SK-N-MC (cell line): ENCODE measurements around the gene CAMK1.

Experiments used
- DNase-seq: peaks from one replicate; pipeline ENCODE4 v3.0.0-alpha.2; 2011; ENCODE audit warnings: low read depth, low spot score
- H3K27ac ChIP-seq: fragments of 200-600 bp; sonication (generic); 2 replicates; pipeline ENCODE4 v1.5.1; 2016; ENCODE audit warnings: mixed run types
- H3K36me3 ChIP-seq: fragments of 200-600 bp; sonication (generic); 2 replicates; pipeline ENCODE4 v1.6.1; 2017; ENCODE audit warnings: antibody characterized with exemption, low read length, mixed read lengths; ENCODE audit not compliant: insufficient read depth
- H3K4me3 ChIP-seq: fragments of 200-600 bp; sonication (generic); 2 replicates; pipeline ENCODE4 v1.5.1; 2016
- H3K9ac ChIP-seq: fragments of 200-600 bp; sonication (generic); 2 replicates; pipeline ENCODE4 v1.8.0; 2017; ENCODE audit warnings: mixed run types, mixed read lengths; ENCODE audit not compliant: insufficient read length
- H3K9me3 ChIP-seq: fragments of 200-600 bp; sonication (generic); 2 replicates; pipeline ENCODE4 v1.6.1; 2017; ENCODE audit warnings: low read depth, mild to moderate bottlenecking, antibody characterized with exemption, low read length, moderate library complexity, mixed read lengths
- EZH2 ChIP-seq: fragments of 200-600 bp; sonication (generic); IDR thresholded peaks from one replicate; pipeline ENCODE4 v1.6.1; 2017; ENCODE audit warnings: antibody characterized with exemption
- FOXP2 ChIP-seq: optimal IDR thresholded peaks from 2 replicates; pipeline ENCODE3; 2011; ENCODE audit warnings: mild to moderate bottlenecking, moderate library complexity; ENCODE audit not compliant: insufficient read depth; ENCODE audit errors: extremely low read length, control extremely low read depth
- POLR2AphosphoS5 ChIP-seq: IDR thresholded peaks from 2 replicates; pipeline ENCODE4 v1.6.1; 2012; ENCODE audit warnings: mild to moderate bottlenecking, low read depth, low read length, borderline replicate concordance

Gene CAMK1

DNA sequence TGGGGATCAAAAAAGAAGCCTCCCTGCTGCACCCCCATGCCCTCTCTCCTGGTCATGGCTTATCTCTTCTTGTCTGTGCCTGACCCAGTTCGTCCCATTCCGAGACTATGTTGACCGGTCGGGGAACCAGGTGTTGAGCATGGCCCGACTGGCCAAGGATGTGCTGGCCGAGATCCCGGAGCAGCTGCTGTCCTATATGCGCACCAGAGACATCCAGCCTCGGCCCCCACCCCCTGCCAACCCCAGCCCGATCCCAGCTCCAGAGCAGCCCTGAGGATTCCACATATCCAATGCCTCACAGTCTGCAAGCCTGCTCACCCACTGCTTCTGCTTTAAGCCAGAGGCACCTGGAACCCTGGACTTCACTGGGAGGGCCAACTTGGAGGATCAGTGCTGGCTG is 40.3 kb downstream of the CAMK1 start:
- no peaks in the 10 kb centered on the region for H3K9me3 ChIP-seq
- TF ChIP-seq FOXP2: no peak
- no peak for TF ChIP-seq POLR2AphosphoS5
- no peak for TF ChIP-seq EZH2
- no peak overlapping the region for H3K9ac ChIP-seq

DNA sequence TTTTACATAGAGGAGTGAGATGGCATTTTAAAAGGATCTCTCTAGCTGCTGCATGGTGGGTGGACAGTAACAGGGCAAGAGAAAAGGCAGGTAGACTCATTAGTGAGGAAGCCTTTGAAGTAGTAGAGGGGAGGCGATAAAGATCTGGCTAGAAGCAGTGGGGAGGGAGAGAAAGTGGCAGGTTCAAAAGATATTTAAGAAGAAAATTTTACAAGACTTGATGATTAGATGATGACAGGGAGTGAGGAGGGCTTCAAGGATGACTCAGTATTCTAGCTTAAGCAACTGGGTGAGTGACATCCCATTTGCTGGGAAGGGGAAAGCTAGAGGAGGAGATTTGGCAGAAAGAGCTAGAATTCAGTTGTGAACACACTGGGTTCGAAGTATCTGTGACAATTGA is 42.0 kb downstream of the CAMK1 start:
- TF ChIP-seq EZH2 (no peak), POLR2AphosphoS5 (no peak), FOXP2 (no peak)
- no peak overlapping the region for H3K9ac ChIP-seq
- no peaks in the 10 kb centered on the region for H3K9me3 ChIP-seq
- no peaks in the 10 kb centered on the region for H3K36me3 ChIP-seq
- no peak overlapping the region for H3K27ac ChIP-seq
- H3K4me3 ChIP-seq: no peak overlapping the region
- DNase-seq: no peak

More for the DNA sequence above, 40.3 kb downstream of the CAMK1 start:
- DNase-seq: no peak
- Histone ChIP-seq H3K4me3 (no peak overlapping the region), H3K36me3 (peaks cover 3% of the 10 kb centered on the region; the same call in 1 of the 2 replicates), H3K27ac (no peak overlapping the region)

DNA sequence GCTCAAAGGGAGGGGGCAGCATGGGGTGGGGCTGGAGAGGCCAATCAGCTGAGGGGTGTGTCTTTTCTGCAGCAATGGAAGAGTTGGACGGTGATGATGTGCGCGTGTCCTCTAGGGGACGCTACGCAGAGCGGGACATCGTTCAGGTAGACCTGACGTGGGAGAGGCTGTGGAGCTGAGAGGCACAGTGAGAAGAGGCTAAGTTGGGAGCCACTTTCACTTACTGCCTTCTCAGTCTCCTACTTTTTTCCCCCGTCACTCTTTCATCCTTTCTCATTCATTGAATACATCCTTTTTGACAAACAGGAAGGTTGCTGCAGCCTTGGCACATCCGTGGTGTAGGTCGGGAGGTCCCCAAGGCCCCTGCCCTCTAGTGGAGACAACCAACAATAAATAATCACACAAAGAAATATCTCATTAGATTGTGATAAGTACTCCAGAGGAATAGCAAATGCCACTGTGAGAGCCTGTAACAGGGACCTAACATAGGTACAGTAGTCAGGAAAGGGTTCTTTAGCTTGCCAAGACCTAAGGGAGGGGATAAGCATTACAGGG is 42.6 kb downstream of the CAMK1 start:
- H3K4me3 ChIP-seq: no peak overlapping the region
- no peaks in the 10 kb centered on the region for H3K9me3 ChIP-seq
- DNase-seq: no peak
- H3K27ac ChIP-seq: no peak overlapping the region
- no peak overlapping the region for H3K9ac ChIP-seq
- H3K36me3 ChIP-seq: no peaks in the 10 kb centered on the region
- TF ChIP-seq EZH2 (no peak), FOXP2 (no peak), POLR2AphosphoS5 (no peak)

DNA sequence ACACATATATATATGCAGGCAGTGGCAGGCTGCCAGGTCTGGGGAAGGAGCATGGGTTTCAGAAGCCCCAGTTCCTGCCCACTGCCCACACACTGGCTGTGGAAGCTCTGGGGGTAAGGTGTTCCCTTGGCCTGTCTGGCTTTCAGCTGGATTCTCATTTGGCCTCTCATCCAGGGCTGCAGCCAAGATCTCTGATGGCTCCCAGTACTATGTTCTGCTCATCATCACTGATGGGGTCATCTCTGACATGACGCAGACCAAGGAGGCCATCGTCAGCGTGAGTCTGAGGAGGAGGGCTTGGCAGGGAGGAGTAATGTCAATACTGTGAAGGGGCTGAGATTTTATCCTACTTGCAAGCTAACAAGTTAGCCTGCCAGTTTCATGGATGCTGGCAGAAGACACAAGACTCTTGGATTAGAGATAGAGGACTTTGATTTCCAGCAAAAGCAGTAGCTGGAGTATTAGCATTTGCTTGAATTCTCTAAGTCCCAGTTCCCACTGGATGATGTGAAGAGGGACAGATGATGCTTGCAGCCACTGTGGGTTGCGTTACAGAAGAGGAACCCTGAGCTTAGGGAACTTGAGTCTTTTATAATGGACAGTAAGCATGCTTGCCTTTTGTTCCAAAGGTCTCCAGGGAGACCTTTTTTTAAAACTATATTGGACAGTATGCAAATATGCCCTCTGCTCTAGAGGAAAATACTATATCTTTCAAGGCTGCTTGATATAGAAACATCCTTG is 43.8 kb downstream of the CAMK1 start:
- Histone ChIP-seq H3K4me3 (no peak overlapping the region), H3K9me3 (no peaks in the 10 kb centered on the region), H3K27ac (no peak overlapping the region), H3K9ac (no peak overlapping the region), H3K36me3 (no peaks in the 10 kb centered on the region)
- TF ChIP-seq EZH2 (no peak), FOXP2 (no peak), POLR2AphosphoS5 (no peak)
- DNase-seq: no peak

DNA sequence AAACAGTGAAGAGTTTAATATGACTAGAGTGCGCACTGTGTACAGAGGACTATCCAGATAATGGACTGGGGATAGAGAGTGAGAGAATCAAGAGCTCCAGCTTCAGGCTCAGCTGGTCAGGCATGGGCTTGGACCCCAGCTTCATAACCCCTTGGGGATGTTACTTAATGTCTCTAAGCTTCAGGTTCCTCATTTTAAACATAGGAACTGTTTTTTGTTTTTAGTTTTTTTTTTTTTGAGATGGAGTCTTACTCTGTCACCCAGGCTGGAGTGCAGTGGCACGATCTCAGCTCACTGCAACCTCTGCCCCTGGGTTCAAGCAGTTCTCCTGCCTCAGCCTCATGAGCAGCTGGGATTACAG is 48.1 kb downstream of the CAMK1 start:
- TF ChIP-seq POLR2AphosphoS5 (no peak), FOXP2 (no peak), EZH2 (no peak)
- Histone ChIP-seq H3K4me3 (no peak overlapping the region), H3K9me3 (no peaks in the 10 kb centered on the region), H3K36me3 (no peaks in the 10 kb centered on the region), H3K9ac (no peak overlapping the region), H3K27ac (no peak overlapping the region)
- DNase-seq: no peak

DNA sequence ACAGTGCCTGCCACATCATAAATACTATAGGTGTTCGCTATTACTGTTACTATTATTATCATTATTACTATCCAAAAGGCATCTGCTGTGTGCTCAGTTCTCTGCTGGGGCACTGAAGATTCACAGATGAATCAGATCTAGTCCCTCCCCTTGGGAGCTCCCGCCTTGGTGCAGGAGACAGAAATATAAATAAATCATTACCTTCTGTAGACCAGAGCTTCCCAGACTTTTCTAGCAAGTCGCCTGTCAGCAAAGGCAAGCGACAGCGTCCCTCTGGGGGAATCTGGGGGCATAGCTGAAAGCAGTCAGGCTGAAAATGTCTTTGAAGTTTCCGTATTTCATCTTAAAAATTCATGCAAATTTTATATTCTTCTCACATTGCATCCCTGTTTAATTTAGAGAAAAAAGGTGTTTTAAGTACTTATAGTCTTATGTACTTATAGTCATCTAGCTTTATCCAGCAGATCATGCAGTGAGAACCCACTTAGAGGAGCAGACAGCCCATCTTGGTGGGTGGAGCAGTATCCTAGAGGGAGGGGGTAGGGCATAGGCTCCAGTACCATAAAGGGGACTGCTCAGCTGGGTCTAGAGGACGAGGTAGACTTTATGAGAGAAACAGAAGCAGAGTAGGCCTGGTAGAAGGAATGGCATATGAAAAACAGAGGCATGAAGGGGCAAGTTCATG is 48.6 kb downstream of the CAMK1 start:
- Histone ChIP-seq H3K36me3 (no peaks in the 10 kb centered on the region), H3K9ac (no peak overlapping the region), H3K4me3 (no peak overlapping the region), H3K27ac (no peak overlapping the region), H3K9me3 (no peaks in the 10 kb centered on the region)
- TF ChIP-seq EZH2 (no peak), FOXP2 (no peak), POLR2AphosphoS5 (no peak)
- no peak for DNase-seq

DNA sequence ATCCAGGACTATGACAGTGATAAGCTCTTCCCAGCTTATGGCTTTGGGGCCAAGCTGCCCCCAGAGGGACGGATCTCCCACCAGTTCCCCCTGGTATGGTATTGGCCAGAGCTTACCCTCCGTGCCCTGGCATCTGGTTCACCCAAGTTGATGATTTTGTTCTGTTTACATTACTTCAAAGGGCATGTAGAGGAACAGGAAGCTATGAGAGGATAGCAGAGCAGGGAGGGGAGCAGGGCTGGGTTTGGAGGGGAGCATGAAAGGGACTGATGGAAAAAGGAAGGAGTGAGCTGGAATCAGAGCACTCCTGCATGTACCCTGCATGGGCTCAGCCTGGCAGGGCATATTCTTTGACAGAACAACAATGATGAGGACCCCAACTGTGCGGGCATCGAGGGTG is 51.6 kb downstream of the CAMK1 start:
- H3K9me3 ChIP-seq: no peaks in the 10 kb centered on the region
- no peak overlapping the region for H3K4me3 ChIP-seq
- no peak overlapping the region for H3K27ac ChIP-seq
- no peak for TF ChIP-seq FOXP2
- no peaks in the 10 kb centered on the region for H3K36me3 ChIP-seq
- no peak for DNase-seq
- no peak overlapping the region for H3K9ac ChIP-seq

DNA sequence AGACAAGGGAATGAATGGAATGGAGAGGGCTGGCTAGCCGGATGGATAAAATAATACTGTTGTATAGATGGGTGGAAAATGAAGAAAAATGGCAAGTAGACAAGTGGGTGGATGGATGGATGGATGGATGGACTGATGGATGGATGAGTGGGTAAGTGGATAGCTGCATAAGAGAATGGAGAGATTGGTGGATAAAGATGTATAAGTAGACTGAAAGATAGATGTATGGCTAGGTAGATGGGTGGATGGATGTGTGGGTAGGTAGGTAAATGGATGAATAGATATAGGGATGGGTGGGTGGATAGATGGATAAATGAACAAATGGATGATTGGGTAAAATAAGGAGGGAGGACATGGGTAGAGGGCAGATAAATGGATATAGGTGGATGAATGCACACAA is 52.2 kb downstream of the CAMK1 start:
- no peaks in the 10 kb centered on the region for H3K9me3 ChIP-seq
- DNase-seq: no peak
- H3K27ac ChIP-seq: no peak overlapping the region
- no peak for TF ChIP-seq POLR2AphosphoS5
- no peak for TF ChIP-seq EZH2
- no peak for TF ChIP-seq FOXP2
- no peaks in the 10 kb centered on the region for H3K36me3 ChIP-seq
- no peak overlapping the region for H3K9ac ChIP-seq
- no peak overlapping the region for H3K4me3 ChIP-seq
